Kidney (tissue), 14 donors: ENCODE measurements around the gene LIPC. TPM values are rescaled to one million over a fixed set of nuclear protein-coding genes. Genes with fewer than 3 reads are reported as not detected.
A peak's percentile ranks its signal among the peaks of the same experiment; 100 is the strongest.

Experiments used
- DNase-seq, 5 donors: peaks; one replicate each; pipeline ENCODE4 v3.0.0-alpha.2; 2013 to 2020
- FAIRE-seq: peaks from 2 replicates; lab custom pipeline; 2012; peaks lifted over from hg19 to GRCh38; lab: Jason Lieb, UNC
- H3K27ac ChIP-seq, 2 donors: one replicate each; pipeline ENCODE4 v1.7.0; 2013; ENCODE audit warnings: low read depth in 2 of 2, low read length in 2 of 2, inconsistent platforms in 1 of 2
- H3K27me3 ChIP-seq: one replicate; pipeline ENCODE4 v1.7.1; 2013; ENCODE audit warnings: low read length, inconsistent platforms; ENCODE audit not compliant: control insufficient read depth, insufficient read depth
- H3K36me3 ChIP-seq, 3 donors: one replicate each; pipeline versions ENCODE4 v1.7.0 to v1.7.1; 2013; ENCODE audit warnings: low read length in 3 of 3, control low read depth in 1 of 3, inconsistent platforms in 1 of 3; ENCODE audit not compliant: insufficient read depth in 3 of 3, control insufficient read depth in 2 of 3
- H3K4me1 ChIP-seq, 3 donors: one replicate each; pipeline versions ENCODE4 v1.7.0 to v1.7.1; 2013; ENCODE audit warnings: low read length in 3 of 3, inconsistent platforms in 1 of 3, low read depth in 1 of 3; ENCODE audit not compliant: control insufficient read depth in 2 of 3, insufficient read depth in 2 of 3
- H3K4me3 ChIP-seq, 3 donors: one replicate each; pipeline versions ENCODE4 v1.7.0 to v1.8.1; 2013; ENCODE audit warnings: low read length in 3 of 3, control low read depth in 1 of 3, inconsistent platforms in 1 of 3
- H3K9ac ChIP-seq, 3 donors: one replicate each; pipeline versions ENCODE4 v1.7.0 to v1.7.1; 2013; ENCODE audit warnings: low read length in 3 of 3, control low read depth in 1 of 3, inconsistent platforms in 1 of 3
- H3K9me3 ChIP-seq, 3 donors: one replicate each; pipeline versions ENCODE4 v1.7.0 to v1.7.1; 2013; ENCODE audit warnings: low read length in 3 of 3, control low read depth in 1 of 3, inconsistent platforms in 1 of 3; ENCODE audit not compliant: control insufficient read depth in 2 of 3, insufficient read depth in 1 of 3
- intact Hi-C: fragments of 100-400 bp; cut with DNase I; formaldehyde crosslinking; loops from one replicate; pipeline ENCODE4 v1.11.1; 2022
- polyA plus RNA-seq: library from polyadenylated mRNA; stranded (reverse); fragments of 350-450 nt; fragmentation: Illumina TruSeq; extraction: RNeasy Lipid Tissue Mini Kit (QIAGEN cat#74804); gene quantifications from one replicate; pipeline ENCODE4 v1.2.3, GENCODE V29; 2014; ENCODE audit warnings: low read depth, low replicate concordance; ENCODE audit not compliant: insufficient read depth
- total RNA-seq: library from RNA; stranded (reverse); fragmentation: NEBNext Ultra II Directional; extraction: Animal tissue kit (Norgen Biotek cat#: 25700); gene quantifications from one replicate; pipeline ENCODE4 v1.2.1, GENCODE V29; 2021
- TF ChIP-seq, protein P1 (sequence below): IDR thresholded peaks from 3 replicates; pipeline ENCODE4 v1.5.1; 2012; ENCODE audit warnings: mild to moderate bottlenecking, moderate library complexity, borderline replicate concordance; ENCODE audit not compliant: insufficient read depth; ENCODE audit errors: extremely low read depth
- donor health status: control.
- donor health status: control.
- donor health status: control.
- donor health status: control.
- donor health status: control.
- donor health status: DM: yes; HTN: yes; CAD: no.
- donor health status: Normal renal cell carcinoma (clear cell type).

Gene LIPC
- total and polyA plus RNA-seq, 2 donors from 2014 or later, result 9.9 to 21.6 TPM

DNA sequence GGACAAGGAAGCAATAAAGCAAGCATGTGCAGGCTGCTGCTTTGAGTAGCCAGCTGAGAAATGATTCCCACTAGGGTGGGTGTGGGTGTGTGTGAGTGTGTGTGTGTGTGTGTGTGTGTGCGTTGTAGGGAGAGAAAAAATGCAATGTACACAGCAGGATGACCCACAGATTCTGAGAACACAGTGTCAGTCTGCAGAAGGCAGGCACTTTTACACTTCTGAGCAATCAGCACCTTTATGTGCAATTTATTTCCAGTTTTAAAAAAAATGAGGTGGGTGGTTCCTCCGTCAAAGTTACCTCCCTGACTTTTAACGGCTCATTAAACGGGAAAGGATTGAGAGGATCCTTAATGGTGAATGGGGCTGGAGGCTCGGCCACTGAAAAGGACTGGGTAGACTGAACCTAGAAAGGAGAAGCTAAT lies 38.5 kb upstream of the LIPC start:
- Histone ChIP-seq H3K9ac (peak overlapping the region in 1 of 3 donors; percentile 15), H3K4me3 (no peak overlapping the region), H3K4me1 (peaks cover 0 to 21% (median 5%) of the 10 kb centered on the region in 3 donors), H3K27me3 (no peaks in the 10 kb centered on the region), H3K36me3 (no peaks in the 10 kb centered on the region), H3K27ac (peak overlapping the region; percentile 66 to 67), H3K9me3 (no peaks in the 10 kb centered on the region)
- FAIRE-seq (no peak), DNase-seq (peak in 4 of 5 donors; percentile 73 to 90 (median 85))
- TF ChIP-seq, protein P1, sequence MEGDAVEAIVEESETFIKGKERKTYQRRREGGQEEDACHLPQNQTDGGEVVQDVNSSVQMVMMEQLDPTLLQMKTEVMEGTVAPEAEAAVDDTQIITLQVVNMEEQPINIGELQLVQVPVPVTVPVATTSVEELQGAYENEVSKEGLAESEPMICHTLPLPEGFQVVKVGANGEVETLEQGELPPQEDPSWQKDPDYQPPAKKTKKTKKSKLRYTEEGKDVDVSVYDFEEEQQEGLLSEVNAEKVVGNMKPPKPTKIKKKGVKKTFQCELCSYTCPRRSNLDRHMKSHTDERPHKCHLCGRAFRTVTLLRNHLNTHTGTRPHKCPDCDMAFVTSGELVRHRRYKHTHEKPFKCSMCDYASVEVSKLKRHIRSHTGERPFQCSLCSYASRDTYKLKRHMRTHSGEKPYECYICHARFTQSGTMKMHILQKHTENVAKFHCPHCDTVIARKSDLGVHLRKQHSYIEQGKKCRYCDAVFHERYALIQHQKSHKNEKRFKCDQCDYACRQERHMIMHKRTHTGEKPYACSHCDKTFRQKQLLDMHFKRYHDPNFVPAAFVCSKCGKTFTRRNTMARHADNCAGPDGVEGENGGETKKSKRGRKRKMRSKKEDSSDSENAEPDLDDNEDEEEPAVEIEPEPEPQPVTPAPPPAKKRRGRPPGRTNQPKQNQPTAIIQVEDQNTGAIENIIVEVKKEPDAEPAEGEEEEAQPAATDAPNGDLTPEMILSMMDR, result no peak
- intact Hi-C loops, result no loop called here

DNA sequence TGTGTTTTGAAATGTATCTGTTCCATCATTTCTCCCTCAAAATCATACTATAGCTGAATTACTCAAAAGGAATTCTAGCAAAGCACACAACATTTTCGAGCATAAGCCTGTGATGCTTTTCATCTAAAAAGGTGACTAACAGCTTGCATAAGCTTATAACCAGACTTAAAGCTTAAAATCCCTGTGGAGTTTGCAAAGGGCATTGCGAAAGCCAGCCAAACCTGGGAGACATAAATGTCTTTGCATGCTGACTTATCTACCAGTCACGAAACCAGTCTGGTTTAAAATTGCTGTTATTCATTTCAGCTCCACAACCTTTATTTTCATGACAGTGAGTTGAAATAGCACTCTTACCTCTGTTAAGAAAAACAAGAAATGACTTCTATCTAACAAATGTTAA lies 35.6 kb upstream of the LIPC start:
- Histone ChIP-seq H3K27ac (no peak overlapping the region), H3K27me3 (no peaks in the 10 kb centered on the region), H3K9me3 (no peaks in the 10 kb centered on the region), H3K4me3 (no peak overlapping the region), H3K36me3 (no peaks in the 10 kb centered on the region), H3K9ac (no peak overlapping the region), H3K4me1 (peaks cover 2 to 12% (median 5%) of the 10 kb centered on the region in 3 donors)
- TF ChIP-seq, protein P1, result no peak
- DNase-seq, result no peak
- intact Hi-C loops, result no loop called here
- FAIRE-seq, result no peak

DNA sequence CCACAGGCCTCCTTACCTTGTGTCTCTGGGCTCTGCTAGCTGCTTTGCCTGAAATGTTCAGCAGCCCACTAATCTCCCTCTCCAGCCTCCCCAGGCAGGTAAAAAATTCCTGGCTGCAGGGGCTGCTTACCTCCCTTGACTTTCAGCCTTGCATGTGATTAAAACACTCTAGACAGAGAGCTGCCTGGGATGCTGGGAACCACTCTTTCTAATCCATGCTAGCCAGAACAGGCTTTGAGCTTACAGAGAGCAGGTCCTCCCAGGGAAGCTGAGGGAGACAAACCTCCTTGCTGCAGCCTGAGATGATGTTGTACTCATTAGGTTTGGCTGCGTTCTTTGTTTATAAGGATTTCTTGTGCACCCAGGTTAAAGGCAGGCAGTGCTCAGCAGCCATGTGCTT lies 33.7 kb upstream of the LIPC start:
- Histone ChIP-seq H3K27ac (peak overlapping the region in 1 of 2 donors; percentile 12), H3K9me3 (no peaks in the 10 kb centered on the region), H3K9ac (no peak overlapping the region), H3K36me3 (no peaks in the 10 kb centered on the region), H3K4me3 (no peak overlapping the region), H3K27me3 (no peaks in the 10 kb centered on the region), H3K4me1 (peaks cover 2 to 6% (median 5%) of the 10 kb centered on the region in 3 donors)
- no peak for FAIRE-seq
- TF ChIP-seq, protein P1, result no peak
- intact Hi-C loops, result no loop called here
- DNase-seq, result peak in 2 of 5 donors; percentile 31 to 47

DNA sequence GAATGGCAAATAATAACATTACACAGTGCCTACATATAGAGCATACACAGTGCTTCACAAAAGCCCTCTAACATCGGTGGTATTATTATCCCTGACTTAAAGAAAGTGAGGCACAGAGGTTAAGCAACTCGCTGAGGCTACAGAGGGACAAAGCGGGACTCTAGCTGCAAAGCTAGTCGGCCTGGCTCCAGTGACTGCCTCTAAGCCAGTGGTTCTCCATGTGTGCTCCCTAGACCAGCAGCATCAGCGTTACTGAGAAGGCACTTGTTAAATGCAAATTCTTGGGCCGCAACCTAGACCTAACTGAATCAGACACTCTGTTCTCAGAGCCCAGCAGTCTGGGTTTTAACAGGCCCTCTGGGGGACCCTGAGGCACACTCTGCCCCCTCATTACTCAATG lies 33.1 kb upstream of the LIPC start:
- TF ChIP-seq, protein P1, result no peak
- H3K27ac ChIP-seq, result peak overlapping the region in 1 of 2 donors; percentile 12
- H3K4me1 ChIP-seq, result peaks cover under 1 to 5% (median 2%) of the 10 kb centered on the region in 3 donors
- intact Hi-C loops, result no loop called here
- H3K4me3 ChIP-seq, result no peak overlapping the region
- H3K9ac ChIP-seq, result no peak overlapping the region
- no peak for DNase-seq
- H3K27me3 ChIP-seq, result no peaks in the 10 kb centered on the region
- no peaks in the 10 kb centered on the region for H3K9me3 ChIP-seq
- FAIRE-seq, result no peak
- H3K36me3 ChIP-seq, result no peaks in the 10 kb centered on the region
